ENCODE measurements around the gene LAMTOR1. TPM values are rescaled to one million over a fixed set of nuclear protein-coding genes. Genes with fewer than 3 reads are reported as not detected.
A peak's percentile ranks its signal among the peaks of the same experiment; 100 is the strongest.

The LAMTOR1 gene
- total RNA-seq, 1 donor, result 99.0 TPM

DNA sequence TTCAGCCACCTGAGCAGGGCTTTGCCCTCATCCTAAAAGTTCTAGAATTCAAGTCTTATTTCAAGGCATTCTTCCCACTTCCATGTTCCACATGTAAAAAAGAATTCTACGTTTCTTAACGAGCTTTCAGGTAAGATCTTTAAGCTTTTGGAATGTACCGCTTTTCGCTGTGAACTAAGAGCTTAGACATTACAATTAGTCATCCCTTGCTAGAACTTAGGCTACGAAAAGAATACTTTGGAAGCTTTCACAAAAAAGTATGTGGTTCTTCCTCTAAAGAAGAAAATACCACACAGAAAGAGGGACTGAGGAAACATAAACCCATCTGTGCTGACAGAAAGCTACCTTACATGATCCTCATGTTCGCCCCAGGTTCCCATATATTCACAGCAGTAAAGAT is 24.6 kb downstream of the LAMTOR1 start:
- H3K4me3 ChIP-seq (ENCODE audit: low read depth, low read length), result peak overlapping the region; percentile 80
- DNase-seq (ENCODE audit: low read depth), result peak; percentile 37
- TF ChIP-seq, protein P1, sequence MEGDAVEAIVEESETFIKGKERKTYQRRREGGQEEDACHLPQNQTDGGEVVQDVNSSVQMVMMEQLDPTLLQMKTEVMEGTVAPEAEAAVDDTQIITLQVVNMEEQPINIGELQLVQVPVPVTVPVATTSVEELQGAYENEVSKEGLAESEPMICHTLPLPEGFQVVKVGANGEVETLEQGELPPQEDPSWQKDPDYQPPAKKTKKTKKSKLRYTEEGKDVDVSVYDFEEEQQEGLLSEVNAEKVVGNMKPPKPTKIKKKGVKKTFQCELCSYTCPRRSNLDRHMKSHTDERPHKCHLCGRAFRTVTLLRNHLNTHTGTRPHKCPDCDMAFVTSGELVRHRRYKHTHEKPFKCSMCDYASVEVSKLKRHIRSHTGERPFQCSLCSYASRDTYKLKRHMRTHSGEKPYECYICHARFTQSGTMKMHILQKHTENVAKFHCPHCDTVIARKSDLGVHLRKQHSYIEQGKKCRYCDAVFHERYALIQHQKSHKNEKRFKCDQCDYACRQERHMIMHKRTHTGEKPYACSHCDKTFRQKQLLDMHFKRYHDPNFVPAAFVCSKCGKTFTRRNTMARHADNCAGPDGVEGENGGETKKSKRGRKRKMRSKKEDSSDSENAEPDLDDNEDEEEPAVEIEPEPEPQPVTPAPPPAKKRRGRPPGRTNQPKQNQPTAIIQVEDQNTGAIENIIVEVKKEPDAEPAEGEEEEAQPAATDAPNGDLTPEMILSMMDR (IDR thresholded peaks at IDR 0.05; ENCODE audit: insufficient read depth, low read length), result no peak

DNA sequence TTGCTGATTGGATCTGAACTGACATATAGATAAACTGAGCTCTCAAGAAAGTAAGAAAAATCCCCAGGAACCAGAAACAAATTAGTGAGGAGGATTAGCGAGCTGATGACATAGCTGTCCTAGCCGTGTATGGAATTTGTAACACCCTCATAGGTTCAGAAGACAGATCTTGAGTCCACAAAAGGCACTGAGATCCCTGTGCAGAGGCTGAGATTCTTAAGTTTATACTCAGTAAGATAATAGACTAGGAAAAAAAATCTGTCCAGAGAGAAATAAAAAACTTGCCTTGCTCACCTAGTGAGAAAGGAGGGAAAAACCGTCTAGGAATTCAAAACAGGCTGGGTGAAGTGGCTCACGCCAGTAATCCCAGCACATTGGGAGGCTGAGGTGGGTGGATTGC is 27.3 kb downstream of the LAMTOR1 start:
- no peak overlapping the region for H3K4me3 ChIP-seq (ENCODE audit: low read depth, low read length)
- no peak for DNase-seq (ENCODE audit: low read depth)
- TF ChIP-seq, protein P1 (IDR thresholded peaks at IDR 0.05; ENCODE audit: insufficient read depth, low read length), result no peak

DNA sequence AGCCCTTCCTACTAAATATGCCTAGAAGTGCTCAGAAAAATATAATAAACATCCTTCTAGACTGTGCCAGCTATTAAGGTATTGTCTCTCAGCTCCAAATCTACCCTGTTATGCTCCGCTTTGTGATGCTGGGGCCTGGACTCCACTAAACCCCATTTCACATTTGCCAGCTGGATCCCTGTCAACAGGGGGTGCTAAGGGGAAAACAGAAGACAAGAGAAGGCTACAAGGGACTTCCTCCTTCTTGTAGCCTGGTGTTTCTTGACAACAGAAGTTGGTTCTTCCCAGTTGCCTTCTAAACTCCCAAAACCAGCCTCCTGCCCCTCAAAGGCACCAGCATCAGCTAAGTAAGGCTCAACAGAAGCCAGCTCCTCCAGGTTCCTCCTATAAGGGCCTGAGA is 28.0 kb downstream of the LAMTOR1 start:
- no peak overlapping the region for H3K4me3 ChIP-seq (ENCODE audit: low read depth, low read length)
- TF ChIP-seq, protein P1 (IDR thresholded peaks at IDR 0.05; ENCODE audit: insufficient read depth, low read length), result no peak
- no peak for DNase-seq (ENCODE audit: low read depth)

DNA sequence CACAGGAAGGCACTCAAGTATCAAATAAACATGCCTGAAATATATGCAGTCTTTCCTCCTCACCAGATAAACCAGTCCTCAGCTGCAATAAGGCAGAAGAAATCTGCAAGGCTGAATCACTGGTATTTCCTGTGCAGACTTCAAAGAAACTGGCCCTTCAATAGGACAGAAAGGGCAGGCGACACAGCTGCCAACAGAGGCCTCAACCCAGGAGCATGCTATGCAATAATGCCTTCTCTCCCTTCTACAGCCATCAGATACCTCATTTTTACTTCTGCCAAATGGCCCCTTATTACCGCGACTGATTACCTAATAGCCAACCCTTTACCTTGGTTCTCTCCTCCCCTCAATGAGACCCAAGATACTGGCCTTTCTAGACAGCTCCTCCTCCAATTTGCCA is 30.7 kb downstream of the LAMTOR1 start:
- peak; percentile 84 for DNase-seq (ENCODE audit: low read depth)
- H3K4me3 ChIP-seq (ENCODE audit: low read depth, low read length), result no peak overlapping the region
- TF ChIP-seq, protein P1 (IDR thresholded peaks at IDR 0.05; ENCODE audit: insufficient read depth, low read length), result no peak

DNA sequence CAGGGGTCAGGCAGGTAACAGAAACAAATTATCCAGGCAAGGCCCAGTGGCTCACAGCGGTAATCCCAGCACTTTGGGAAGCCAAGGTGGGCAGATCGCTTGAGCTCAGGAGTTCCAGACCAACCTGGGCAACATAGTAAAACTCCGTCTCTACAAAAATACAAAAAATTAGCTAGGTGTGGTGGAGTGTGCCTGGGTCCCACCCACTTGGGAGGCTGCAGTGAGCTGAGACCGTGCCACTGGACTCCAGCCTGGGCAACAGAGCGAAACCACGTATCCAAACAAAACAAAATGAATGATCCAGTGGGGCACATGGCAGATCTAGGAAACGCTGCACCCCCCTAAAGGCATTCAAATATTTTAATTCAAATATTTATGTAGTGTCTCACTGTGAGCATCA is 32.6 kb downstream of the LAMTOR1 start:
- no peak overlapping the region for H3K4me3 ChIP-seq (ENCODE audit: low read depth, low read length)

DNA sequence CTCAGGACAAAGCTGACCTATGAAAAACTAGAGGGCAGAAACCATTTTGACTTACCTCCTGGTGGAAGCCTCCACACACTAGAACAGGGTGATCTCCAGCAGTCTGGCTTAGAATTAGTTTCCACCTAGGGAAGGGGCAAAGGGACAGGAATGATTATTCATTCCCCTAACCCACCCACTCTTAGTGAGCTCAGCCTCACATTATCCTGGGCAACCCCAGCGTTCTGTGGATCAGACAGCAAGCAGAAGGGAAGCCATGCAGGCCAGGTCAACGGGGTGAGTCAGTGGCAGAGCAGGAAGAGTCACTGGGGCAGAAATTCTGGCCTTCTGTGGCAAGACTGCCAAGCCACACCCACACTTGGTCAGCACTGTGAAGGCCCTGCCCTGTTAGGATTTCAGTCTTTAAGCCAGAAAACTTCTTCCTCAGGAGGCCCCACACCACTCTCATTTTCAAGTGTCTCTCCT is 33.3 kb downstream of the LAMTOR1 start:
- no peak overlapping the region for H3K4me3 ChIP-seq (ENCODE audit: low read depth, low read length)
- TF ChIP-seq, protein P1 (IDR thresholded peaks at IDR 0.05; ENCODE audit: insufficient read depth, low read length), result no peak
- peak; percentile 85 for DNase-seq (ENCODE audit: low read depth)

More for the DNA sequence above, 32.6 kb downstream of the LAMTOR1 start:
- no peak for DNase-seq (ENCODE audit: low read depth)
- TF ChIP-seq, protein P1 (IDR thresholded peaks at IDR 0.05; ENCODE audit: insufficient read depth, low read length), result no peak

DNA sequence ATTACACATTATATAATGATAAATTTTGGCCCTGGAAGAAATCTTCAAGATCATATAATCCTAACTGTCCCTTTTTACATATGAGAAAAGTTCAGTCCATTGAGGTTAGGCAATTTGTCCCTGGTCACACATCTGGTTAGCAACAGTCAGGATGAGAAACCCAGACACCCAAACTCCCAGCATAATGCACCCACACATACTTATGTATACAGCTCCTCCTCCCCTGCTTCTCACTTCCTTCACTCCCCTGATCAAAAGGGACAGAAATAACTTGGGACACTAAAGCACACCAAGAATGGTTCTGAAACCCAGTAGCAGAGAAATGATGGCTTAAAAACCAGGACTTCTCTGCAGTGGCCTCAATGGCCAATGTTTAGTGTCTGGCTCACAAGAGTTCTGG is 33.9 kb downstream of the LAMTOR1 start:
- TF ChIP-seq, protein P1 (IDR thresholded peaks at IDR 0.05; ENCODE audit: insufficient read depth, low read length), result no peak
- H3K4me3 ChIP-seq (ENCODE audit: low read depth, low read length), result peak overlapping the region; percentile 37
- DNase-seq (ENCODE audit: low read depth), result no peak

Measured in fibroblast of the aortic adventitia (primary cell).